ACHN (cell line): ENCODE data around the gene CDH13.
A peak's percentile ranks its signal among the peaks of the same experiment; 100 is the strongest.

Source experiments
- DNase-seq: peaks from one replicate; pipeline ENCODE4 v3.0.0-alpha.2; 2015
- in situ Hi-C: cut with HindIII; loops from 2 replicates; pipeline ENCODE4 v1.10.0; 2017; ENCODE audit warnings: low sequenced_read_pairs, low pct_ligation_motif_present, low pct_unique_long_range_greater_than_20kb

The CDH13 gene

DNA sequence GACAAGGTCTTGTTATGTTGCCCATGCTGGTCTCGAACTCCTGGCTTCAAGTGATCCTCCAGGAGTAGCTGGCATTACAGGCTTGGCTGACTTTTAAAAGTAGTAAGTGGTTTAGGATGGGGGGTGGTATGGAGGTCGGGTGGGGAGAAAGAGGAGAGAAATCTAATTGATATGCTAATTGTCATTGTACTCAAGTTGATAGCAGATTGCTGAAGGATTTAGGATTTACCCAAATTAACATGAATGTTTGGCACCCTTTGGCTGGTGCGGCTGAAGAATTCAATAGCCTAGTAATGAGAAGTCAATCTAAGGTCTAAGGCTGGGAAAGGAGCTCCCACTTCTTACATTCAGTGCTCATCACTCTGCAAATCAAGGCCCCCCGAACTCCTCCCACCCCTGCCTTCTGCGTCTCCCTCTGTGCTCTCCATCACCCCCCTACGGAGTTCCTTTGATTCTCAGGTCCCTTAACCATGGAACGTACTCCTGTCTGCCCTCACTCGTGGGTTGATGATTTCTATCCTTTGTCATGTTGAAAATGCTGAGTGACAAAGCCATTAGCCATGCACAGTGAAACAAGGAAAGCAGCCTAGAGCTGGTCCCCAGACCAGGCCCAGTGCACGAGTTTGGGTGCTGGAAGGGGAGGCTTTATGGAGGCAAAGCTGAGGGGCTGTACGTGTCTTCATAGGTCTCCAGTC, 17.3 kb downstream of the CDH13 start:
- in situ Hi-C loops = no loop called here
- no peak for DNase-seq

DNA sequence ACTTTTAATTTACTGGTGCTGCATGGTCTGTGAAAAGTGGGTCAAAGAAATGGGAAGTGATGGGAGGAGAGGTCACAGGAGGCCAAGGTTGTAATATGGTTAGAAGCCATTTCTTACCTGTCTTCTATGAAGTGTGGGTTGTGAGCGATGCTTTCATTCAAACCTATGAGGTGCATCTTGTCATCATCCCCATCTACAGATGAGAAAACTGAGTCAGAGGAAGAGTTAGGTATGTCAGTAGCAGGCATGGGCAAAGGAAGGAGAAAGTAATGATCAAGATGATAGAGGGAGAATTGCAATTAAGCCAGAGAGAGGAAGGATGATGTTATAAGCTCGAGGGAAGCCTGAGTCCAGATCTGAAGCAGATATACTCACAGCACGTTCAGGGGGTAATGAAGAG, 19.7 kb downstream of the CDH13 start:
- DNase-seq = no peak
- in situ Hi-C loops = no loop called here

DNA sequence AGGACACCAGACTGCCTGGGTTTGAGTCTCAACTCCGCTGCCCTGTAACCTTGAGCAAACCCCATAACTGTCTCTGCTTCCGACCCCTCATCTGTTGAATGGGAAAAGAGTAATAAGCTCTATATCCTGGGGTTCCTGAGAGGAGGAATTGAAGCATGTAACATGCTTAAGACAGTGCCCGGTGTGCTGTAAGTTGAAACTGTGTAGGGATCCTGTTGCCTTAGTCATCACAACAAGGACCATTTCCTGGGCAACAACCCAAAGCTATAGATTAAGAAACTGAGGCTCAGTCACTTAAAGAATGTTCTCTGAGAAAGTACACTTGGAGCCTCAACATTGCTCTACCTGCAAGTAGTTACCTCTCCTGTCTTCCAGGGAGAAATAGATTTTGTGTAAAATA, 23.0 kb downstream of the CDH13 start:
- in situ Hi-C loops = no loop called here
- DNase-seq = no peak

DNA sequence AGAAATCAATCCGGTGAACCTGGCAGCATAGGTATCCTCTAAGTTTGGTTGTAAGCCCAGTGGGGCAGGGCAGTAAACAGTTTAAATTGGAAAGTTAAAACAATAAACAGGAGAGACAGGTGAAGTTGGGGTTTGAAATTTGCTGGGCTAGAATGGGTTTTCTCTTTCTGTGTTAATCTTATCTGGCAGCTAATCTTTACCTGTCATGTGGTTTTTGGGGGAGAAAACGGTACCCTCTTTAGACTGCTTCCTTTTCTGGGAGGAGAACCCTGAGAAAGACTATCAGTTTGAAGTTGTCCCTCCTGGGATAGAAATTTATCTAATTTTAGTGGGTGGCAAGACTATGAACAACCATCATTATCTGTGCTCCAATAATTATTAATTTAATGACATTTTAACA, 24.0 kb downstream of the CDH13 start:
- no peak for DNase-seq
- in situ Hi-C loops = no loop called here

DNA sequence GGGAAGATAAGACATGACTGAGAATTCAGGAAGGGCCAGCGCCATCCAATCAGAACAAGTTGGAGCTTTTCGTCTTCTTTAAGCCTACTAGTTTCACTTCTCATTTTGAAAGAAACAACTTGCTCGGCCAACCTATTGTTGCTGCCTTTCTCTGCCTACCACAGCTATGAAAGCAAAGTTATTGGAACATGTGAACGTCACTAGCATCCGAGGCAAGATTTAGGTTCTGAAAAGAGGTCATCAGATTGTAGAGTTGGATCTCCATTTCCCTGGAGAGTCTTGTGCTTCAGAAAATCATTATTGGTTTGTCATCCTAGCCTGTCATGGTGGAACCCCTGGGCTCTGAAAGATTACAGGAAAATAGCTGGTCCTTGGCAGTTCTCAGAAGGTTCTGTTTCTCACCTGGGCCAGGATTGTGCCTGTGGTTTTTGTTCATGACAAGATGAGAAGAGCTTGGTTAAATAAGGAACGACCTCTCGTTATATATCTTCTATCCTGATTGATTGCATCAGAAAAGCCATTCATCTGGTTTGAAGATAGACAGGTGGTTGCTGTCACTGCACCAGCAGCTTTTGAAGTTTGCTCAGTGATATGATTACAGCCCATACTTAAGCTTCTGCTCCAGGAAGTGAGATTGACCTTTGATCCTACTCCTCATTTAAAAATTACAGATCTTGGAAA, 25.3 kb downstream of the CDH13 start:
- in situ Hi-C loops = no loop called here
- no peak for DNase-seq

DNA sequence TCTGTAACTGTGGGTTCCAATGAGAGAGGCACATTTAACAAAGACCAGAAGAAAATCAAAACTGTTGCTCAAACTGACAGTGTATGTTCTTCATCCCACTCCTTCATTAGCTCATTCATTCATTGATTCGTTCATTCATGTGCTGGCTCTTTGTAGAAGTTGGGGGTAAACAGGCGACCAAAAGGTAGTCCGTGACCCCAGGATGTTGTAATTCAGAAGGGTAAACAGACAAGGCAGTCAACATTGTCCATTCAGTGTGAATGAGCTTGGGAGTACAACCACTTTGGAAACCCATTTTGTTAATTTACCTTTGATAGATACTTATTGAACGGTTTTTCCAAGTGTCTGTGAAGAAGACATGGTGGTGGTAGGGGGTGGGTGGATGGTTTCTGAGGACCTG, 26.1 kb downstream of the CDH13 start:
- in situ Hi-C loops = no loop called here

DNA sequence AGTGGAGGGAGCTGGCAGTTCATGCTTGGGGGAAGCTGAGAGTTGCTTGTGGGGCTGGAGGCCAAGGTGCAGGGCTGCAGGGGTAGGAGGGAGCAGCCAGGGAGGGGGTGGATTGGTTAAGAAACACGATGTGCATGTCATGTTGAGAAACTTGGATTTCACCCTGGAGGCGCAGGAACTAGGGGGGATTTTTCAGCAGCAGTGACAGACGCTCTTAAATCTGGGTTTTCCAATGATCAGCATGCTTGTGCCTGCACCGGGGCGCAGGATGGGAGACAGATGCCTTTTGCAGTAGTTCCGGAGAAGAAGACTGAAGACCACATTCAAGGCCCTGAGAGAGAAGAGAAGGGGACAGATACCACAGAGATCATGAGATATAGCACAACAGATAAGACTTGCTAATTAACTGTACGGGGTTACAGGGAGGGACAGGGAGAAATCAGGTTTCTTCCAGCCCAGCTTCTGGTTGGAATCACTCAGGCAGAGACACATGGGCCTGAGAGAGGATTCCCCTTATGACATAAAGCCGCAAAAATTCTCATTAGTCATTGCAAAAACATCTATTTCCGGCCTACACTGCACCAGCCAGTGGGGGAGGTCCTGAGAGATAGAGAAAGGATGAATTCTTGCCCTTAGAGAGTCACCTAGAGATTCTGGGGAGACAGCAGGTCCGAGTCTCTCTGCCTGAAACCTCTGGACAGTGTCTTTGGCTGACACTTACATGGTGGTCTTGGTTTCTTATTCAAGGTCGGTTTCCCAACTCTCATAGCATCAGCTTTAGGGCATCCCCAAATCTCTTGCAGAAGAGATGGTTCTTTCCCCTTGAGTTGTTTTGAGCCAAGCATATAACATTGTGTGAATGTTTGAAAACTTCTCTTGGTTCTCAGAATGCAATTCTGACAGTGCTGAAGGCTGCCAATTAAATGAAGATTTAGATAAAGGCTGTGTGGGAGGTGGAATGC, 27.1 kb downstream of the CDH13 start:
- DNase-seq = peak; percentile 99
- in situ Hi-C loops = no loop called here

More for the DNA sequence above, 26.1 kb downstream of the CDH13 start:
- no peak for DNase-seq

DNA sequence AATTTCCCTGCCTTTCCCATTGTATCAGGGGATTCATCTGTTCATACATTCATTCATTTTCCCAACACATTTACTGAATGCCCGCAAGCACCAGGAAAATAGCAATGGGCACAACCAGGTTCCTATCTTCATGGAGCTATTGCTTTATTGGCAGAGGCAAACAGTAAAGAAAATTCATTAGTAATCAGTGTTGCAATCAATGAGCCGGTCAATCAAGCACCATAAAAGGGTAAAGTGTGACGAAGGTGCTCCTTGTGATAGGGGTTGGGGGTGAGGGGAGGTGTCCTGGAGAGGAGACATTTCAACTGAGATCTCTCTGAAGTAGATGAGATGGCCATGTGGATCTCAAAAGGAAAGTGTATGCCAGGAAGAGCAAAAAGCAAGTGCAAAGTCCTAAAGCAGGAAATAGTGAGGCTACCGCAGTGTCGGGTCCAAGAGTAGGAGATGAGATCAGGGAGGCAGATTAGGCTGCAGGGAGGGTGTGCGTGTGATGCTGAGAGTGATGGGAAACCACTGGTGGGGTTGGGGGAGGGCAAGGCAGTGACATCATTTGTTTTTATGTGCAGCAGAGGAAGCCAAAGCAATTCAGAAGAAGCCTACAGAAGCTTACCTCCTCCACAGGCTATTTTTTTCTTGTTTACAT, 28.4 kb downstream of the CDH13 start:
- peak; percentile 90 for DNase-seq
- in situ Hi-C loops = no loop called here

DNA sequence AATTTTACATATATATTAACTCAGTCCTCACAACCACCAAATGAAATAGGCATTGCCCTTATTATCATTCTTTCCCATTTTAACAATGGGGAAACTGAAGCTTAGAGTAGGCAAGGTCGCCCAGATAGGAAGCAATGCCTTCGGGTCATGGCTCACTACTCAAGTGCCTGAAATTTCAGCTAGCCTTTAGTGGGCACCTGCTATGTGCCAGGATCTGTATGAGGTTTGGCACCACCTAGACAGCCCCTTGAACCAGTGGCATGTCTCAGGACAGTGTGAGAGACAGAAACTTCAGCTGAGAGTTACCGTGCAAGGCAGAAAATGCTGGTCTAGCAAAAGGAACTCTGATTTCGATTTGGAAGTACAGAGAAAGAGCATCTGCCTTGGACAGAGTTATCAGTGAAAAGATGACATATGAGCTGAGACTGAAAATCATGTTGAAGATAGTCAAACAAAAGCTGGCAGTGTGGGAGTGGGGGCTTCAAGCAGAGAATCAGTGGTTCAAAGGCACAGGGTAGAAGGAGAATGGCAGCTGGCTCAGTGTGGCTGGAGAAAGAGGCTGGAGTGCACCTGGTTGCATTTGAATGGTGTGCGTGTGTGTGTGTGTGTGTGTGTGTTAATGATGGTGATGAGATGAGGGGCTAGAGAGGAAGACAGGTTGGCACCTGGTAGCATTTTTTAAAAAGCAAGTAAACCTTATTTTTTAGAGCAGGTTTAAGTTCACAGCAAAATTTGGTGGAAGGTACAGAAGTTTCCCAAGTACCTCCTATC, 29.1 kb downstream of the CDH13 start:
- in situ Hi-C loops = no loop called here
- no peak for DNase-seq

DNA sequence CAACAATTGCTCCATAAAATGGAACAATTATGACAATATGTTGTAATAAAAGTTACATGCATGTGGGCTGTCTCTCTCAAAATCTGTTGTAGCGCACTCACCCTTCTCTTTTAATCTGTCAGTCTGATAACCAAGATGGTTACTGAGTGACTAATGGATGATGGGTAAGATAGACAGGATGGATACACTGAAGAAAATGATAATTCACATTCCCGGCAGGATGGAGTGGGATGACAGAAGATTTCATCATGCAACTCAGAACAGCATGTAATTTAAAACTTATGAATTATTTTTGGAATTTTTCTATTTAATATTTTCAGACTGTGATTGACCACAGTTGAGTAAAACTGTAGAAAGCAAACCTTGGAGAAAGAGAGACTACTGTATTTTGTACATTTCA, 30.5 kb downstream of the CDH13 start:
- in situ Hi-C loops = no loop called here

DNA sequence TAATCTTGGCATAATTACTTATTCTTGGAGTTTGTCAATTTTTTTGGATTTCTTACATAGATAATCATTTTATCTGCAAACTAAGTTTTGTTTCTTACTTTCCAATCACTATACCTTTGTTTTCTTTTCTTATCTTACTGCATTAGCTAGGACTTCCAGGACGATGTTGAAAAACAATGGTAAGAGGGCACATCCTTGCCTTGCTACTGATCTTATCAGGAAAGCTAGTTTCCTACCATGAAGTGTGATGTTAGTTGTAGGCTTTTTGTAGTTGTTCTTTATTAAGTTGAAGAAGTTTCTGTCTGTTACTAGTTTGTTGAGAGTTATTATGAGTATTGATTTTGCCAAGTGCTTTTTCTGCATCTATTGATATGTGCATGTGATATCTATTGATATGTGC, 31.0 kb downstream of the CDH13 start:
- in situ Hi-C loops = no loop called here
- no peak for DNase-seq

More for the DNA sequence above, 30.5 kb downstream of the CDH13 start:
- DNase-seq = no peak

DNA sequence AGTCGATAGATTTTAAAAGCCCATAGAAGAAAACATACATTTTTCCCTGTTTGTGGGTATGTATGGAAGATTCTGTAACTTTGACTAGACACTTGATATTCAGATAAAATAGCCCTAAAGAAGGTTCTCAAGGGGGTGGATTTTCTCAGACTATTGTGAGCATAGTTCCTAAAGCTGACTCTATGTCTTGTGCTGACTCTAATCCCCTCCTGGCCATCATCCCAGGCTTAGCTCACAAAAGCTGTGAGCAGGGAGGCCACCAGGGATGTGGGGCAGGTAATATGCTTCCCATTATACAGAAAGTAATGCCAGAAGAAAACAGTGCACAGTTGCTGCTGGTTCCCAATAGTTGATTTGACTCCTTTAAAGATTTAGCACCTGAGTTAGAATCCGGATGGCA, 32.0 kb downstream of the CDH13 start:
- in situ Hi-C loops = no loop called here
- DNase-seq = no peak

DNA sequence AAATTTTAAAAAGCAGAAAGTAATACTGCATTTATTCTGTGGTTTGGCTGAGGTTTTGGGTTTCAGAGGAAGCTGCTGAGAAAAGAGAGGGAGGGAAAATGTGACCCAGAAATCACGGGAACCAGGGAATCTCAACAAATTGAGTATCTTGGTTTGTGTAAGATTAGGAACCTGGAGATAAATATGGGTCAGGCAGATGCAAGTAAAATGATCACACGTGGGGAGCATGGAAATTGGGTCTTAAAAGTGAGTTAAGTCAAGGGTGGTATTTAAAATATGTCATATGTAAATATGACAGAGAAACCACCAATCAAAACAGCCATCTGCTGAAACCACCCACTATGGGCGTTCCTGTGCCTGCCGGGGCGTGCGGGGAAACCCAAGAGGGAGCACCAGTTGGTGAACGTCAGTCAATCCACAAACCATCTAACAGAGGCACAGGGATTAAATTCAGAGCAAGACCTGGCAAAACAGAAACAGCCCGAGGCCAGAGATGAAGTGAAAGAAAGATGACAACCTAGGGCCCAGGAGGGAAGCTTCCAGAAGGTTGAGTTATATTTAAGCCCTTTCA, 33.4 kb downstream of the CDH13 start:
- in situ Hi-C loops = no loop called here
- DNase-seq = no peak

DNA sequence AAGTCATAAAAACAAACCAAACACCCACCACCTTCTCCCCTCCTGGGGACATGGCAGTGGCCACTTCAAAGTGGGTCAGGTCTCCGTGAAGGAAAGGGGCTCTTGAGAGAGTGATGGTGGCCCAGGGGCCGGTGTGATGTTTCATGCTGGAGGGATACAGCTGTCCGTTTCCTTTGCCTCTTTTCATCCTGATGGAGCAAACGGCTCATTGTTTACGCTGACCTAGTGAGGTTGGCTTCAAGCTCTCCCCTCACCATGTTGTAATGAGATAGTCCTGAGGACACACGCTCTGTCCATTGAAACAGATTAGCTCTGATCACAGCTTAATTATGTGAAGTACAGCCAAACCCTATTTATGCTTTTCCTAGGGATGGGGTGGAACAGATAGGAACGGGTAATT, 34.2 kb downstream of the CDH13 start:
- in situ Hi-C loops = no loop called here
- no peak for DNase-seq

DNA sequence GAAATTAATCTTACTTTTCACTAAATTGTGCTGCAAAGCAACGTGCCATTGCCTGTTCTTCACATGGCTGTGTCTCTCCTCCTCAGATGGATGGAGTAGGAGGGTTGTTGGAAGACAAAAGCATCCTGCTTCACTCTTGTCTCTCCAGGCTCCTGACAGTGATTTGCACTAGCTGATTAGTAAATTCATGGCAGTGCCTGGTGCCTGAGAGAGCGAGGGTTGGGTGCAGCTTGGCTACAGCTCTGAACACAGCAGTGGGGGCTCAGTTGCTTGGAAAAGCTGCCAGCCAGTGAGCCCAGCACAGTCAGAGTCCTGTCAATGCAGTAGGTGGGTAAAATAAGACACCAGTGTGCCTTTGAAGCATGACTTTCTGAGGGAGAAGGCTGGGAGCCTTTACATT, 37.4 kb downstream of the CDH13 start:
- no peak for DNase-seq
- in situ Hi-C loops = no loop called here

DNA sequence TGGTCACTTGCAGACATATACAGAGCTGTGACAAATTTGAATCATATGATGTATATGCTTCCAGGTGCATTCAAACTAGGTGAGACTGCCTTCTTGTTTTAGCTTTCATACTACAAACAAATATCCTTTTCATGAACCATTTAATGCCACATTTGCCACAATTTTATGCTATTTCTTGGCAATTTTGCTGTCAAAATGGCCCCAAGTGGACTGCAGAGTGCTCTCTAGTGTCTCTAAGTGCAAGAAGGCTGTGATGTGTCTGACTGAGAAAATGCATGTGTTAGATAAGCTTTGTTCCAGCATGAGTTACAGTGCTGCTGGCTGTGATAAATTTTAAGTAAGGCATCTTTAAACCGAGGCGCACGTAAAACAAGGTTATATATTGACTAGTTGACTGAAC, 38.3 kb downstream of the CDH13 start:
- DNase-seq = no peak
- in situ Hi-C loops = no loop called here

DNA sequence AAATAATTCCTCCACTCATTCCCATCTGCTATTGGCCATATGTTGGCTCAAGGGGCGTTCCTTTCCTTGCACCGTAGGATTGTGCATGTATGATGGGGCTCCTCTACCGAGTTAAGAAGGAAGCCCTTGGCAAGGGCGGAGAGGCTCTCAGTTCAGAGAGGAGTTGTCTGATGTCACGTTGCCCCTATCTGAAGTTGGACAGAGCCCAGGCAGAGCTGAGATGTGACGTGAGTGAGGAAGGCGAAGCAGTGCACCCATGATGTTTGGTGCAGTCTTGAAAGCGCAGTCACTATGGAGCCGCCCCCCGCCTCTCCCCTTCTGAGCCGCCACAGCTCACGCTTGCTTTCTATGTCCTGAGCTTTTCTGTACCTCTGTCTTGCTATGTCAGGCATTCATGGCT, 40.7 kb downstream of the CDH13 start:
- no peak for DNase-seq
- in situ Hi-C loops = no loop called here

DNA sequence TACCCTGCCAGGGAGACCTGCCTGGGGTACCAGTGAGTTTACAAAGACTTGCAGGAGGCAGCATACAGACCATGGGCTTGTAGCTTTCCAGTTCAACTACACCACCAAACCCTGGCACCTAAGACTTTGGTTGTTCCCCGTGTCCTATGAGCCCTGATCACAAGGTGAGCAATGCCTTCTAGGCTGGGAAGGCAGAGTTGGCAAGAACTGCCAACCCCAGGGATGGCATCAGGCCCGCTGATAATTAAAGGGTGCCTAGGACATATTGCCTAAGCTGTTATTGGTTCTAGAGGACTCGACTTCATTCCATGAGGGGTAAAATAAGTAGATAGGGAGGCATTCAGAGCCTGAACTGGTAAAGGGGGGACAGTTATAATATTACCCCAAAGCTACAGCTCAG, 41.3 kb downstream of the CDH13 start:
- no peak for DNase-seq
- in situ Hi-C loops = no loop called here
